Stimulated activated CD8-positive, alpha-beta memory T cell treated with anti-CD3 and anti-CD28 coated beads, Interleukin-2, amount 100 ng/mL, for 1 hour (primary cell): ENCODE measurements around the gene BMP7.

Source experiments
- DNase-seq, 2 donors: peaks; one replicate each; pipeline ENCODE4 v3.0.0-alpha.2; 2020; ENCODE audit warnings: low read depth in 2 of 2

BMP7 gene

DNA sequence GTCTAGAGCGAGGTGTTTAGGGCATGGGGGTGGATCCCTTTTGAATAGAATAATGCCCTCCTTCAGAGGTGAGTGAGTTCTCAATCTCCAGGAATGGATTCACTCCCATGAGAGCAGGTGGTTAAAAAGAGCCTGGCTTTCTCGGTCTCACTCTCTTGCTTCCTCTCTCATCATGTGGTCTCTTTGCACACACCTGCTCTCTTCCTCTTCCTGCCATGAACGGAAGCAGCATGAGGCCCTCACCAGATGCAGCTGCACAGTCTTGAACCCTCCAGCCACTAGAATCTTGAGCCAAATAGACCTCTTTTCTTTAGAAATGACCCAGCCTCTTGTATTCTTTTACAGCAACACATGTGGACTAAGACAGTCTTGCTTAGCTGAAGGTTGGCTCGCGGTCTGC lies 119.3 kb downstream of the BMP7 start:
- no peak for DNase-seq

DNA sequence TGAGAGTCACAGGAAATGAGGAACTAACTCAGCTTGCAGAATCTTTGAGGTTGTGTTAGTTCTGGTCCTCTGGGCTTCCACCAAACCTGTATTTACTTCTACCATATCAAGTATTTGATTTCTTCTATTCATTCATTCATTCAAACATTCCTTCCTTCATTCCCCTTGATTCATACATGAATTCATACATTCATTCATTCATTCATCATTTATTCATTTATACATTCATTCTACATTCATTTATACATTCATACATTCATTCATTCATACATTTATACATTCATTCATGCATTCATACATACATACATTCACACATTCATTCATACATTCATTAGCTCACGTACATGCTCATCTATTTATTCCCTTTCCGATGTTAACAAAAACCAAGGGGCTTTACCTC lies 120.3 kb downstream of the BMP7 start:
- DNase-seq, result no peak

- DNase-seq, result no peak
These were observed 121.3 kb downstream of the BMP7 start for GRCh38 chr20:57145089-57145631.

DNA sequence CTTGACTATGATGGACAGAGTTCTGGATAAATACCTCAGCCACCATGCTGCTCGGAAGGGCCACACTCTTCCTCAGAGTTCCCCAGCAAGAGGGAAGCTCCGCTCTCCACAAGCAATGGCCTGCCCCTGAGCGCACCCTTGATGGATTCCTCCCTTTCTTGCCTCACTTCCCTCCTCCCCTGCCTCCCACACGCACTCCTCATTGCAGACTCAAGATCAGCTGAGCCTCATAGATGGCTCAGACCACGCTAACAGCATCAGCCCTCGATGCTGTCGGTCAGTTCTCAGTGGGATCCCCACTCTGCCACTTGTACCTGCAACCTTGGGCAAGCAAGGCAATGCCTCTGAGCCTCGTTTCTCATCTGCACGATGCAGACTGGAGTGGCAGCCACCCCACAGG lies 123.3 kb downstream of the BMP7 start:
- DNase-seq, result no peak

- DNase-seq, result no peak
These were observed 123.8 kb downstream of the BMP7 start for GRCh38 chr20:57142667-57143066.

DNA sequence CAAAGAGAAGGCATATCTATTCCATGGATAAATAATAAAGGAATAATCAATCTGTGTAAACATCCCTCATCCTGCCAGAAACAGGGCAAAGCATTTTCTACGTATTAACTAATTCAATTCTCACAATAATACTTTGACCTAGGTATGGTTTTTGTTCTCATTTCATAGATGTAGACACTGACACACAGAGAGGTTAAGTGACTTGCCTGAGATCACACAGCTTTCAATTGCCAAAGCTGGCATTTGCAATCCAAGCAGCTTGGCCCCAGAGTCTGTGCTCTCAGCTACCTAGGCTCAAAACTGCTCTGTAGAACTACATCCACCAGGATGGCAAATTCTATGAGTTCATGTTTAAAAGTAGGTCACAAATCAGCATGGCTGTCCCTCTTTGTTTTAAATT lies 124.9 kb downstream of the BMP7 start:
- DNase-seq, result no peak

DNA sequence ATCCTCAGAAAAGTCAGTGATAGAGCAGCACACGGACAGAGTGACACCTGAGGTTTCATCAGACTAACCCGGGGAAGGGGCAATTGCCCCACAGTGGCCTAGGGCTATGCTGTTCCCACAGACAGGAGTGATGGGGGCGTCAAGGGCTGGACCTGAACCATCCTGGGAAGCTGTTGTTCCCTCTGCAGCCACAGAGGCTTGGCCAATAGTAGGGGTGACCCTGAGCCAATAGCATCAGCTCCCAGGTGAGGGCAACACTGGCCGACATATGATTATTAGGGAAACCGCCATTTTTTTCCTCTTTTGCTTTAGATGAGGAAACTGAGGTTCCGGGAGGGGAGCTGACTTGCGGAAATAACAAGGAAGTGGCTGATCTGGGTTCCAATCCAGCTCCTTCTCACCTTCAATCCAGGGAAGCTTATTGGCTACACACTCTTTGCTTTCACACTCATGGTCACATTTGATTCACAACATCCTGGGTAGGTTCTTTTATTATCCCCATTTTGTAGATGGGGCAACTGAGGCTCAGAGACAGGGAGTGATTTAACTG lies 126.0 kb downstream of the BMP7 start:
- no peak for DNase-seq

DNA sequence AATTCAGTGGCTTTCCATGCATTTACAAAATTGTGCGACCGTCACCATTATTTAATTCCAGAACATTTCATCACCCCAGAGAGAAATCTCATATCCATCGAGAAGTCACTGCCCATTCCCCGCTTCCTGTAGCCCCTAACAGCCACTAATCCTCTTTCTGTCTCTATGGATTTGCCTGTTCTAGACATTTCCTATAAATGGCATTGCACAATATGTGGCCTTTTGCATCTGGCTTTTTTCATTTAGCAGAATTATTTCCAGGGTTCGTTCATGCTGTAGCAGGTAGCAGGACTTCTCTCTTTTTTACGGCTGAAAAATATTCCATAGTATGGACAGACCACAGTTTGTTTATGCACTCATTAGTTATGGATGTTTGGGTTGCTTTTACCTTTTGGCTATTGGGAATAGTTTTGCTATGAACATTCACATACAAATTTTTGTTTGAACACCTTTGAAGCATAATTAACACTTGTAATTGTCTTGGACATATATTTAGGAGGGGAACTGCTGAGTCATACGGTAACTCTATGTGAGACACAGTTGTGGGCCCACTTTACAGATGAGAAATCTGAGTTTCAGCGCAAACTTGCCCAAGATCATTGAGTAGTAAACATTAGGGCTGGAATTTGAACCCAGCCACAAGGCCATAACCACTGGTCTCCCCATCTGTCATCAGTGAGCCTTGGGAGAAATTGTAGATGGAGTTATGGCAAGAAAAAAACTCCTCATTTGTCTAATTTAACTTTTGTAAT lies 126.9 kb downstream of the BMP7 start:
- DNase-seq, result no peak

DNA sequence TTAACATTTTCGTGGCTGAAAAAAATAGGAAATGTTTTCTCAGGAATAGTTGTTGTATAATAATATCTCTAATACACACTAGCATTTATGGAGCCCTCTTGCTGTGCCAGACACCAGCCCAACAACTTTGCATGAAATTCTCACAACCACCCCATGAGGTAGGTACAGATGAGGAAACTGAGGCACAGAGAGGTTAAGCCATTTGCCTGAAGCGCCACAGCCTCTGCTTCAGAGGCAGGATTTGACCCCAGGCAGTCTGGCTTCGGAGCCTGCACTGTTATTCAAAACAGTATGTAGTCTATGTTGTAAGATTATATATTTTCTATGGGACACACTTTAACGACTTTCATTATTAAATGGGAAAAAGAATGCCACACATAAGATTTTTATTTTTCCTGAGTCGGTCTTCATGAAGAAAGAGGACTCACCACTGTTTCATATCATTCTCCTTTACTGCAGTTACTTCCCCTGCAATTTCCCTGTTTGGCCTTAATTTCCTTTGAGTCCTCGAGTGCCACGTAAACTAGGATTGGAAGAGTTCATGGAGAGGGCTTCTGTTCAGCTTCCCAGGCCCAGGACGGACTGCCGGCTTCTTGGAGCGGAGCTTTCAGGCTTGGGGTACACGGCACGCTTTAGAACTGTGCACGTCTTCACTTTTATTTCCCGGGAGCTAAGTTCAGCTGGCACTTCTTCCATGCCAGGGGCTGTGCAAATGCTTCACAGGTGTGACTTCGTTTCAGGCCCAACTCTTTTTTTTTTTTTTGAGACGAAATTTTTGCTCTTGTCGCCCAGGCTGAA lies 128.0 kb downstream of the BMP7 start:
- DNase-seq, result no peak

- no peak for DNase-seq
These were observed 128.8 kb downstream of the BMP7 start for GRCh38 chr20:57137676-57138075.

GRCh38 chr20:57136734-57137133 lies 129.7 kb downstream of the BMP7 start:
- DNase-seq, result no peak

- no peak for DNase-seq
These were observed 130.6 kb downstream of the BMP7 start for GRCh38 chr20:57135875-57136274.

DNA sequence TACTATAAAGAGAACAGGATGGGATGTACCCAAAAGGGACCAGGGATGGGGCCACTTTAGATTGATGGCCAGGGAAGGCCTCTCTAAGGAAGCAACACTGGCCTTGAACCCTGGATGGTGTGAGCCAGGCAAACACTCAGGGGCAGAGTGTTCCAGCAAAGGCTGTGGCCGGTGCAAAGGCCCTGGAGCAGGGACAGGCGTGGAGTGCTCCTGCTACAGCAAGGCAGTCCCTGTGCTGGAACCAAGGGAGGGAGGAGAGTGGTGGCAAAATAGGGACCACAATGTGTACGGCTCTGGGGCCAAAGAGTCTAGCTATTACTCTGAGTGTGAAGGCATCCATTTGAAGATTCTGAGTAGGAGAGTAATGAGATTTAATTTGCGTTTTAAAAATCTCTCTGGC lies 131.6 kb downstream of the BMP7 start:
- no peak for DNase-seq

DNA sequence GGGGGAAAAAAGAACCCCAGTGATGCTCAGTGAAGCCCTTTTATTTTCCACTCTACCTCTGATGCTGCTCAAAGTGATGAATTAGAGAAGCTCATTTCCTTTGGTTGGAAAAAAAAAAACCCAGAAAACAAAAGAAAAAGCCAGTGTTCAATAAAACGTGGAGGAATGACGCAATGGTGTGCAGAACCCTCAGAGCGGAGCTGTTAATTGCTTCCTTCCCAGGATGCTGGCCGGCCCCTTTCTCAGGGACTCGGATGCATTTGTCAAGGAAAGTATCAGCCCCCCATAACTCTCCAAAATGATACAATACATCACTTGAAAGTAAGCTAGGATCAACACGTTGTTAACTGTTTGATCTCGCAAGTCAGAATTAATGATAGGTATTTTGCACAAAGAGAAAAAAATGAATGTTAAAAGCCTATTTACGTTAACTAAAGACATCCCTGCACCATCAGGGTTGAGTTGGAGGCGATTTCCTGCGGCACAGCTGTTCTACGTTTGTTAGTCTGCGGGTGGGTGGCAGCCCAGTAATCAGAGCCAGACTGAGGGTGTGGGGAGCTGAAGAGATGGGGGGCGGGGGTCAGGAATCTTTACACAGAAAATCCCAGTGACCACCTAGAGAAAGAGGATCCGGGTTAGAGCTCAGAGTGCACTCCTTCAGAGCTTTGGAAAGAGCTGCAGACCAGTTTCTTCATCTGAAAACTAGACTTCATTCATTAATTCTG lies 132.4 kb downstream of the BMP7 start:
- no peak for DNase-seq

- no peak for DNase-seq
These were observed 134.6 kb downstream of the BMP7 start for GRCh38 chr20:57131601-57132391.

GRCh38 chr20:57131077-57131476 lies 135.4 kb downstream of the BMP7 start:
- no peak for DNase-seq

- no peak for DNase-seq
These were observed 136.2 kb downstream of the BMP7 start for GRCh38 chr20:57130160-57130772.

- DNase-seq, result no peak
These were observed 137.1 kb downstream of the BMP7 start for GRCh38 chr20:57129303-57129702.

DNA sequence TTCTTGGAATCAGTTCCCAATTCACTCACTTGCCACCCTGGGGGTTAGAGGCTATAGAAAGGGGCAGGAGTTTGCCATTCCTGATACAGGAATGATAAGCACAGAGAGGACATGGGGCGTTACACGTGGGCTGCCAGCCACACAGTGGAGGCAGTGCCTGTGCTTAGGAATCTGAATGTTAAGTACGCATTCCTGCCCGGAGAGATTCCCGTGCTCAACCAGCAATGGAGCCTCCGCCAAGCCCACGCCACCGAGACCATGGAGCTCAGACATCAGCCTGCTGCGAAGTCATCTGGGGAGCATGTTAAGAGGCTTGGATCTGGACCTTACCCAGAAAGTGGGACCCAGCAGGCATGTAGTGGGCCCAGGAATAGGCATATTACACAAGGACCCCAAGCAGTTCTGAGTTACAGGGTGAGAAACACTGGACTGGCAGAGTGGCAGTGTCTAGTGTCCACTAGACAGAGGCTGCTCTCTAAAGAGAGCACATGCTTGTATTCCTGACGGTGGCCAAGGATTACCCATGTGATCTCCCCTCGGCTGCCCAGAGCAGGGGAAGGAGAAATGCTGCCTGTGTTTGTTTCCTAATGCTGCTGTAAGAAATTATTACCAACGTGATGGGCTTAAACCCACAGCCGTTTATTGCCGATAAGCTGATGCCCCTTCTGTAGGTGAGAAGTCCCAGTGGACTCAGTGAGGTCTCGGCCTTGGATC lies 138.2 kb downstream of the BMP7 start:
- DNase-seq, result no peak

DNA sequence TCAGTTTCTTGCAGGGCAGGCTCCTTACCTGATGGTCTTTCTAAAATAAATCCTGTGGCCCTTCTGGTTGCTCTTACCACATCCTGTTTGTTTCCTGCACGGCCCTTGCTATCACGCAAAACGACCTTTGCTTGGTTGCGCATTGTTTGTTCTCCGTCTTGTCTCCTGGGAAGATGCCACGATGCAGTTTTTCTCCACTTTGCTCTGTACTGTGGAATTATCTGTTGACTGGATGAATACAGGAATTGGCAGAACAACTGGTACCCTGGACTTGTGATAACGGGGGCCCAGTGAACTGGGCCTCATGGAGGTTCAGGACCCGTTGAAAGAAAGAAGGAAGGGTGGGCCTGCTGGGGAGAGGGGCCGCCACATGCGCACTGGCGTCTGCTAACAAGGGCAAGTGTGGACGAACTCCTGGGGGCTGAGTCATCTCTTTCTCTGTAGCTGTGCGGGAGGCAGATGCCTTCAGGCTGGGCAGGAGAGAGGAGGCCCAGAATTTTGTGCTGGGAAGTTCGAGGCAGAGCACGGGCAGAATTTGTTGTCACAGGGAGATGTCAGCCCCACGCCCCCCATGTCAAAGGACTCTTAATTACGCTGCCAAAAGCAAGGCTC lies 139.9 kb downstream of the BMP7 start:
- DNase-seq, result no peak
